SKM-1 treated with dmso at 0.1 percent for 144 hours (cell line): ENCODE results near the gene CHN1.

Experiments
- DNase-seq: peaks from one replicate; lab custom pipeline; 2025; ENCODE audit not compliant: unreplicated experiment; lab: John Stamatoyannopoulos, UW

The CHN1 gene

DNA sequence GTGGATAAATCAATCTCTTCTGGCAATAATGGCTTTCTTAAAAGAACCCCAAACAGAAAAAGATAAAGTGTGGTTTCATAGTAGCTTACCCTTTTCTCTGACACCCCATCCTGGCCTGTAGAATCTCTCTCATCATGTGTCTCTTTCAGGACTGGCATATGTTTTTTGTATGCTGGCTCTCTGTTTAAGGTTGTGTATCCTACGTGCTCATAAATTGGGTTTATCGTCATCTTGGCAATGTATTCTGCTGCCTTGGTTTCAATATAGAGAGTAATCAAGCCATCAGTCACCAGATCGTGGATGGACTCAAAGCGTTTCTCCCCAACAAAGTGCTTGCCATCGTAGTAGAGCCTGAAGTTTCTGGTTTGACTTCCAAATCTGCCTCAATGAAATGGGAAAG, 127.4 kb downstream of the CHN1 start:
- DNase-seq, result no peak

- DNase-seq, result no peak
These were observed 127.9 kb downstream of the CHN1 start for GRCh38 chr2:174877301-174877700.

GRCh38 chr2:174874085-174874484, 131.1 kb downstream of the CHN1 start:
- no peak for DNase-seq

- DNase-seq, result no peak
These were observed 131.7 kb downstream of the CHN1 start for GRCh38 chr2:174873471-174873870.

DNA sequence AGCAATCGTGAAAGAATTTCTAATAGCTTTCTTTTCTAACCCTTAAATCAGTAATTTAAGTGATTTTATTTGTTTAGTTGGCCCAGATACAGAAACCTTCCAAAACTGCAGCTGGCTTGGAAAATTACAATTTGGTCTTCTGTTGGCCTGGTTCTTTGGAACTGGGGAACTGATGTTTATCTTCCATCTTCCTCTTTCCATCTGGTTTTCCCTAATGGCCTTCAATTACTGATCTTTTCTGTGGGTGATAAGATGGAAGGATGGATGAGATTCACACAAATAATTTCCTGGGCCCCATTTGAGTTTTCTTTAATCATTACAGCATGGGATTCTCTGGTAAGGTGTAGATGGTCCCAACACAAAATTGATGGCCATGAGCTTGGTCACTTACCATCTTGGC, 134.4 kb downstream of the CHN1 start:
- no peak for DNase-seq

- no peak for DNase-seq
These were observed 136.3 kb downstream of the CHN1 start for GRCh38 chr2:174868878-174869277.

DNA sequence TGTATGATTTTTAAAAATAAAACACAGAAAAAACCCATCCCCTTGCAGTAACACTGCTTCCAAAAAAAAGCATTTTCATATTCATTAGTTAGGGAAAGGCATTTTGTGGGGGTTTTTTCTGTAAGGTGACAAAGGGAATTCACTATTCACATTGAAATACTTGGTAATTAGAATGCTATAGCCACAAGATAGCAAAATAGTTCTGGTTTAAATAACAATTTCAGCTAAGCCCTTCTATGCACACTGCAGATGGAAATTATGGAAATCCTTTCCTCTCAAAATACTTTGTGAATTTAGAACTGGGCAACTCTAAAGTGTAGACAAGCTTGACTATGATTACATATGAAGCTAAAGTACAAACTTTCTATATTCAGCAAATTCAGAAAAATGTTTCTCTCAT, 138.8 kb downstream of the CHN1 start:
- no peak for DNase-seq

DNA sequence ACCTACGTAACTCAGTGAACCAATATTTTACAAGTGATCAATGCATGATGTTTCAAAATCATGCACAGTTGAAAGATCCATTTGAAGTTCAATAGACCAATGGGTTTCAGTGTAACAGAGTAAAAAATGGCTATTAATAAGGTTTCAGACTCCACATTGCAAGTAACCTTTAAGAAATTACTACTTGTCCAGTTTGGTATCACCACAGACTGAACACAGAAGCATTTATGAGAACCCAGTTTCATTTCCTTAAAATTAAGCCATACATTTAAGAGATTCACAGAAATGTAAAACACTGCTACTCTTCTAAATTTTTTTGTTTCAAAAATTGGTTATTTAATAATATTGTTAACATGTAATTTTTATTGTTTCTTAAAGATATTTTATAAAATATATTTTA, 142.0 kb downstream of the CHN1 start:
- DNase-seq, result no peak

GRCh38 chr2:174859563-174860169, 145.5 kb downstream of the CHN1 start:
- DNase-seq, result no peak

GRCh38 chr2:174858745-174859144, 146.4 kb downstream of the CHN1 start:
- no peak for DNase-seq

DNA sequence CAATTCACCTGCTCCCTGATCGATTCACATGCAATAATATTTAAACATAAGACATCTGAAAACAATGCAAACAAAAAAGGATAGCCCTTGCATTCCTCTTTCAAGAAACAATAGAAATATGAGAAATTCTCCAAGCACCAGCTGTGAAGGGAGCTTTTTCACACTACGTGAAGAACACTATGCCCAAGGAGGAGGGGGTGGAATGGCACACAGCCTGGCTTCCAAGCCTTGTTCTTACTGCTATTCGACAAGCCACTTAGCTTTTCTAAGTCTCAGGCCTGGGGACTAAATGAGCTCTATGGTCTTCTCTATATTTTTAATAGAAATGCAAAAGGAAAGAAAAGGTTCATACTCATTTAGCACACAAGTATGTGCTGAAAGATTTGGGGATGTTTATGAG, 148.7 kb downstream of the CHN1 start:
- no peak for DNase-seq

GRCh38 chr2:174846941-174847938, 157.9 kb downstream of the CHN1 start:
- no peak for DNase-seq

DNA sequence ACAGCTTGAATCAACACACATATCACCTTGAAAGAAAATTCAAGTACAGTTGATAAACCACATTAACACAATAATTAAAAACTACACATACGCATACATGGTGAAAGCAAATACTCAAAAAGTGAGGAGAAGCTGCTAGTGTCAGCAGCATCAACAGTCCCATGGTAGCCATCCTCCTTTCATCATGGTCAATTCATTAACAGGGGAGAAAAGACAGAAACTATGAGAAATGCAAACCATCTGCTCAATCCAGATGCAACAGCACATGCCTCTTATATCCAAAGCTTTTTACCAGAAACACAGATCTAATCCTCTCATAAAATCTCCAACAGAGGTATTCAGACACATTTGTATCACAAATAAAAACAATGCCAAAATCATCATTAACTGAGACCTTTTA, 159.0 kb downstream of the CHN1 start:
- DNase-seq, result no peak

DNA sequence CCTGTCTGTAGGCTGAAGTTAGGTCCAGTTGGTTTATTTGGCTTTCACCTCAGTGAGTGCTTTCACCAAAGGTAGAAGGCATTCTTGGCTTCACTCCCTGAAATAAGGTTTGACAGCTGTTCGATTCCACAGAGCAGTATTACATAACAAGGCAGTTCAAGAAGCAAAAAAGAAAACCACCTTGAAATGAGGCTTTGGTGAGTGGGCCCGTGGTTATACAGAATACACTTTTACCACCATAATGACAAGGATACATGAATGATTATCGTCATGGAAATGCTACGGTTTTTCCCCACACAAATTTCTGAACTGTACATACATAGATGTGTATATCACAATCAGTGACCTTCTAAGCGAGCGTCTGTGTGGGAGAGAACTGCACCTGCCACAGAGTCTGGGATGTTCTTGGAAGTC, 160.9 kb downstream of the CHN1 start:
- no peak for DNase-seq

GRCh38 chr2:174842496-174842895, 162.7 kb downstream of the CHN1 start:
- DNase-seq, result no peak

DNA sequence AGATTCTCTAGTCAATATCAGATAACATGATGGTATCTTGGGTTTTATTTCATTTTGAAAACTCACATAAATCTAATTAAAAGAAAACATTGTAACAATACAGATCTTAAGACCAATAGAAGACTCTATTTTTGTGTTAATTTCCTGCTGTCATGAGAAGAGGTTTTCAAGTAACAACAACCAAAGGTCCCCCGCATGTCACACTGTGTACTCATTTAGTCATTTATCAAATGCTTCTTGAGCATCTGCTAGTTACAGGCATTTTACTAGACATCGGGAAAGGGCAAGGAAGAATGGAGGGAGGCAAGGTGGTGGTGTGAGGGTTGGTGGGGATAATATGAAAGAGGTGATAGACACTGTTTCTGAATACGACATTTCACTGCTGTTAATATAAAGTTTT, 163.2 kb downstream of the CHN1 start:
- DNase-seq, result no peak

DNA sequence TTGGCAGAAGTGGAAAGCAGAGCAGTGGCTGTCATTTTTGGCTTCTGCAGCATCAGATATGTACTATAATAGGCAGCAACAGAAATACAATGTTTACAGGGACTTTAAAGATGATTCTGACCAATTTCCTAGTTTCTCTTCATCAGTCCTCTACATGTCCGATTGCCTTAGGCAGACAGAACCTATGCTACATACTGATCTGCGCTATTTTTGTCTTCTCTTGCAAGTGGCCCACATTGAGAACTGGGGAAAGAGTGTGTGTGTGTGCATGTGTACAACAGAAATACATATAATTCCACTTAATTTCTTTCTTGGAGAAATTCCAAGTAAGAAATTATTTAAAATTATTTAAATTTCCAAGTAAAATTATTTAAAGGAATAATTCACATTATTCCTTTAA, 163.8 kb downstream of the CHN1 start:
- no peak for DNase-seq

DNA sequence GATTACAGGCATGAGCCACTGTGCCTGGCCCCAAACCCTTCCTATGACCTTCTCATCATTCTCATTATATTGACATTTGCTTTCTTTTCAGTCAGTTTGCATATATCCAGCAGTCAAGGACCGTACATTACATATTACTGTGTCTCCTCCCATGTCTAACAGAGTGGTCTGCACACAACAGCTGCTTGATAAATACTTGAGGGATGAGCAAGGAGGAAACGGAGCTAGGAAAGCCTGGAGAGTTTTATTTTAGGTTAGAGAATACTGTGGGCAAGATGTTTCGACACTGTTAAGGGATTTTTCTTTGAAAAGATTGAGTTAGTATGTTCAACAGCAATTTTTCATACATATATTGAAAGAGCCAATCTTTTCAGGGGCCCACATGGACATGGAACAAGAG, 164.7 kb downstream of the CHN1 start:
- no peak for DNase-seq

GRCh38 chr2:174839662-174840061, 165.5 kb downstream of the CHN1 start:
- no peak for DNase-seq

DNA sequence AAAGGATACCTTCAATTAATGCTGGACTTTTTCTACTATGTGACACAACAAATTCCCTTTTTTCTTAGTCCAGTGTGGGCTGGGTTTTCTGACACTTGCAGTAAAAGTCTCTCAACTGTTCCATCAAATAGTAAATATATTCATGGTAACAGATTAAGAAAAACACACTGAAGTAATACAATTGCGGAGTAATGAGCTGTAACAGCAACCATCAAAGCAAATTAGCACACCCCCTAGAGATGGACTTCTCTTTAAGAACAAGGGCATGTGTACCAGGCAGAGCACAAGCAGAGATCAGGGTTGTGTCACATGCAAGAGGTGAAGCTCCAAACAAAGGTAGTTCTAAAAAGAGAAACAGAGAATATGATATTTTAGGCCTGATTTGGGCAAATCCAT, 168.2 kb downstream of the CHN1 start:
- DNase-seq, result no peak

DNA sequence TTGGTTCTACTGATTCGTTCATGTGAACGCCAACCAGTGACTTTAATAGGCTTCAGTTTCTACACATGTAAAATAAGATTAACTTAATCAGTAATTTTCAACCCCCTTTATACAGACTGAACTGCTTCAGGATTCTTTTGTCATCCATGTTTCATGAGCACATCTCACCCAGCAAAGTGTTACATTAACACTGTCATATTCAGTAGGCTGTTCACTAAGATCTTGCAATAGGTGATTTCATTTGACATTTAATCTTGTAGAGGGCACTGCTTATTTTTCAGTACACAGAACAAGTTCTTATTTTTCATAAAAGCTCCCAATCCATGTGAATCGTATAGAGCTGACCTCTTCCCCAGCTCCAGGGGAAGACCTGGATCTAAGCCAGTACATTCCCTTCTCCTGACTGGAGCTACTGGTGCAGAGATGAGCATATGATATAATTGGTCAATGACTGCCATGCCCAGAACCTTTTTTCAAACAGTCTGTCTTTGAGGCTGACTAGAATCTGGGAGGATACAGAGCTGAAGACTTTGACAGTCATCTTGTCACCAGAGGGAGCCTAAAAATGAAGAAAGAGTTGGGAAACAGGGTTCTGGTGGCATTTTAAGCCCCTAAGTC, 168.7 kb downstream of the CHN1 start:
- DNase-seq, result no peak

DNA sequence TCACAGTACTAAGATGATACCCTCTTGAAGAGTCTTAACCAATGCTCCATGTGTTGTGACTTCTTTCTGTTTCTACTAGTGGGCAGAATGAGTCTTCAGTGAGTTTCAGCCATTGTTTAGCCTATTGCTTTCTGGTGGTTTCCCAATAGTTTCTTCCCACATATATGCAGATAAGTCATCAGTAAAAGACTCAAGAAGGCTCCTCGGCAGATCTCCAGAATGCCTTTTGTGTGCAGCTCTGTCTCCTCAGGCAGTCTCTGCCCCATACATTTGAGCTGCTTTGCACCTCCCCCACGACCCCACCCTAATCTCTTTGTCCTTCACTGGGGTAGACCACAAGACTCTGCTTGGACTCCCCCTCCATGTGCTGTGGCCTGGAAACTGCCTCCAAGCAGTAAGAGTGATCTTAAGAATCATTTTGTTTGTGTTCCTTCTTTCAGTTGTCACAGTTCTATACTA, 169.4 kb downstream of the CHN1 start:
- no peak for DNase-seq
